GM18505 (cell line): Measurements from ENCODE around the gene AQP1.

Experiments
- ATAC-seq: cut with Tn5 transposase; IDR thresholded peaks from one replicate; pipeline ENCODE4 v1.9.1; 2021; ENCODE audit not compliant: unreplicated experiment
- POLR2A ChIP-seq: IDR thresholded peaks from 4 replicates; pipeline ENCODE4 v1.6.1; 2011; ENCODE audit warnings: borderline replicate concordance; ENCODE audit not compliant: insufficient read depth, insufficient read length; ENCODE audit errors: extremely low read depth

Gene AQP1

GRCh38 chr7:30933124-30933974 lies 21.7 kb downstream of the AQP1 start:
- no peak for TF ChIP-seq POLR2A
- ATAC-seq, result no peak

- TF ChIP-seq POLR2A, result no peak
- ATAC-seq, result no peak
Observed at GRCh38 chr7:30934225-30934624, 22.6 kb downstream of the AQP1 start.

GRCh38 chr7:30934732-30935568 lies 23.3 kb downstream of the AQP1 start:
- ATAC-seq, result no peak
- no peak for TF ChIP-seq POLR2A

- ATAC-seq, result no peak
- no peak for TF ChIP-seq POLR2A
Observed at GRCh38 chr7:30935569-30935877, 23.9 kb downstream of the AQP1 start.

- no peak for ATAC-seq
- TF ChIP-seq POLR2A, result no peak
Observed at GRCh38 chr7:30936650-30937245, 25.1 kb downstream of the AQP1 start.

GRCh38 chr7:30937416-30937815 lies 25.8 kb downstream of the AQP1 start:
- no peak for TF ChIP-seq POLR2A
- ATAC-seq, result no peak

GRCh38 chr7:30938435-30939316 lies 27.0 kb downstream of the AQP1 start:
- peak; percentile 82 for ATAC-seq
- TF ChIP-seq POLR2A, result no peak

GRCh38 chr7:30941582-30942323 lies 30.1 kb downstream of the AQP1 start:
- ATAC-seq, result no peak
- no peak for TF ChIP-seq POLR2A

GRCh38 chr7:30950197-30950596 lies 38.5 kb downstream of the AQP1 start:
- no peak for ATAC-seq
- TF ChIP-seq POLR2A, result no peak

GRCh38 chr7:30954914-30955313 lies 43.3 kb downstream of the AQP1 start:
- no peak for ATAC-seq
- TF ChIP-seq POLR2A, result no peak

- ATAC-seq, result no peak
- no peak for TF ChIP-seq POLR2A
Observed at GRCh38 chr7:30956704-30957103, 45.1 kb downstream of the AQP1 start.

- no peak for TF ChIP-seq POLR2A
- no peak for ATAC-seq
Observed at GRCh38 chr7:30963842-30964241, 52.2 kb downstream of the AQP1 start, which contains the start of gene GHRHR. TSS of gene GHRHR (plus strand) at chr7:30963953. CDS start at chr7:30964069, 116 bp downstream.

GRCh38 chr7:30965372-30965771 lies 53.7 kb downstream of the AQP1 start:
- no peak for TF ChIP-seq POLR2A
- no peak for ATAC-seq

- no peak for ATAC-seq
- TF ChIP-seq POLR2A, result no peak
Observed at GRCh38 chr7:30965883-30966282, 54.2 kb downstream of the AQP1 start.
